ENCODE measurements around the gene NEK10.

Gene NEK10, protein sequence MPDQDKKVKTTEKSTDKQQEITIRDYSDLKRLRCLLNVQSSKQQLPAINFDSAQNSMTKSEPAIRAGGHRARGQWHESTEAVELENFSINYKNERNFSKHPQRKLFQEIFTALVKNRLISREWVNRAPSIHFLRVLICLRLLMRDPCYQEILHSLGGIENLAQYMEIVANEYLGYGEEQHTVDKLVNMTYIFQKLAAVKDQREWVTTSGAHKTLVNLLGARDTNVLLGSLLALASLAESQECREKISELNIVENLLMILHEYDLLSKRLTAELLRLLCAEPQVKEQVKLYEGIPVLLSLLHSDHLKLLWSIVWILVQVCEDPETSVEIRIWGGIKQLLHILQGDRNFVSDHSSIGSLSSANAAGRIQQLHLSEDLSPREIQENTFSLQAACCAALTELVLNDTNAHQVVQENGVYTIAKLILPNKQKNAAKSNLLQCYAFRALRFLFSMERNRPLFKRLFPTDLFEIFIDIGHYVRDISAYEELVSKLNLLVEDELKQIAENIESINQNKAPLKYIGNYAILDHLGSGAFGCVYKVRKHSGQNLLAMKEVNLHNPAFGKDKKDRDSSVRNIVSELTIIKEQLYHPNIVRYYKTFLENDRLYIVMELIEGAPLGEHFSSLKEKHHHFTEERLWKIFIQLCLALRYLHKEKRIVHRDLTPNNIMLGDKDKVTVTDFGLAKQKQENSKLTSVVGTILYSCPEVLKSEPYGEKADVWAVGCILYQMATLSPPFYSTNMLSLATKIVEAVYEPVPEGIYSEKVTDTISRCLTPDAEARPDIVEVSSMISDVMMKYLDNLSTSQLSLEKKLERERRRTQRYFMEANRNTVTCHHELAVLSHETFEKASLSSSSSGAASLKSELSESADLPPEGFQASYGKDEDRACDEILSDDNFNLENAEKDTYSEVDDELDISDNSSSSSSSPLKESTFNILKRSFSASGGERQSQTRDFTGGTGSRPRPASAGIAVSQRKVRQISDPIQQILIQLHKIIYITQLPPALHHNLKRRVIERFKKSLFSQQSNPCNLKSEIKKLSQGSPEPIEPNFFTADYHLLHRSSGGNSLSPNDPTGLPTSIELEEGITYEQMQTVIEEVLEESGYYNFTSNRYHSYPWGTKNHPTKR

DNA sequence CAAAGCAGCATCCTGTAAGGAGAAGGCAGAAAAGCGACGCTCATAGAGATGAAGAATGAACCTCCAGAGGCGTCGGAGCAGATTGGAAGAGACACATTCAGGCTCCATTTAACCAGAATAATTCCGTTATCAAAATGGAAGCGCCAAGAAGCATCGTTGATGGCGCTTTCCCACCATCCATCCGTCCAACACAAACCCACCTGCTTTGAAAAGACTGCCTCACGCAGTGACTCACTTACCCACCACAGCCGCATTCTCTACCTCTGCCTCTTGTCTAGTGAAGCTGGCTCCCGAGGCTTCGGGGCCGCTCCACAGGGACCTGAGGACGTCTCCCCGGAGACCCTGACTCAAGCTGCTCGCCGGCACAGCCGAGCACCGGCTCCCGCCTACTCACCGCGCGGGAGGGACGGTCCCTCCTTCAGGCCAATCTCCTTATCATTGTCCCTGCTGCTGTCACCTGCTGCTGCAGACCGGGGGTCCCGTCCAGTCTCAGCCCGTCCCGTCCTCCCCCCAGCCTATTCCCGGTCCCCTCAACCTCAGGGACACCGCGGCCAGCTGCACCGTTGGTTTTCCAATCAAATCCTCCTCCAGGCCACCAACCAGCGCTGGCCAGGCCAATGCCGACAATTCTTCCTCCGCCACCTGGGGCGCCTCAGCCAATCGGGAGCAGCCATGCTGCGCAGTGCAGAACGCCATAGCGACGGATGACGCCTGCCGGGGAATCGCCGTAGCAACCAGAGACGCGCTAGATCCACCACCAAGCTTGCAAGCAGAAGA lies at the start of gene NEK10:
Gene NEK10 (minus strand): TSS at position 553 of the 777 bp plus-strand sequence. CDS start 16,501 bp downstream, outside the sequence.
- H3K9ac ChIP-seq (ENCODE audit: low read length), result peak within 1 kb of the TSS; percentile 34; the same call in 1 of the 2 replicates
- H3K27ac ChIP-seq (ENCODE audit: low read length), result no peak within 1 kb of the TSS
- H2AFZ ChIP-seq (ENCODE audit: low read length), result peak within 1 kb of the TSS; percentile 94
- no peaks in the 10 kb centered on the region for H3K79me2 ChIP-seq (ENCODE audit: low read length)
- peak within 1 kb of the TSS; percentile 90 for H3K4me3 ChIP-seq (ENCODE audit: low read length)
- H3K4me2 ChIP-seq (ENCODE audit: low read depth, low read length), result peak within 1 kb of the TSS; percentile 86
- no peaks in the 10 kb centered on the region for H3K27me3 ChIP-seq (replicated peaks; ENCODE audit: insufficient read depth, low read length)
- peak; percentile 93 for DNase-seq
- no peaks in the 10 kb centered on the region for H3K9me3 ChIP-seq (replicated peaks; ENCODE audit: insufficient read depth, low read length)
- no peaks in the 10 kb centered on the region for H4K20me1 ChIP-seq (ENCODE audit: insufficient read depth, low read length)
- no peaks in the 10 kb centered on the region for H3F3A ChIP-seq (ENCODE audit: insufficient read depth, low read length)
- no peaks in the 10 kb centered on the region; the same call in 1 of the 2 replicates for H3K4me1 ChIP-seq (ENCODE audit: low read length)
- no peaks in the 10 kb centered on the region for H3K9me2 ChIP-seq (replicated peaks; ENCODE audit: insufficient read depth, low read length)
- TF ChIP-seq CTCF (IDR thresholded peaks at IDR 0.05; ENCODE audit: low read length) (no peak), EZH2 (optimal IDR thresholded peaks at IDR 0.05; ENCODE audit: low read depth, low read length) (no peak), EZH2phosphoT487 (IDR thresholded peaks at IDR 0.05; ENCODE audit: low read length) (no peak)
- H3K36me3 ChIP-seq (replicated peaks; ENCODE audit: insufficient read depth, low read length), result no peaks in the 10 kb centered on the region

GRCh38 chr3:27415202-27415601 lies 46.0 kb upstream of the NEK10 start:
- H3K36me3 ChIP-seq (replicated peaks; ENCODE audit: insufficient read depth, low read length), result no peaks in the 10 kb centered on the region
- no peaks in the 10 kb centered on the region for H3K9me2 ChIP-seq (replicated peaks; ENCODE audit: insufficient read depth, low read length)
- H3K4me1 ChIP-seq (ENCODE audit: low read length), result no peaks in the 10 kb centered on the region
- no peak for DNase-seq
- H3F3A ChIP-seq (ENCODE audit: insufficient read depth, low read length), result no peaks in the 10 kb centered on the region
- H3K9ac ChIP-seq (ENCODE audit: low read length), result no peak overlapping the region
- H3K9me3 ChIP-seq (replicated peaks; ENCODE audit: insufficient read depth, low read length), result no peaks in the 10 kb centered on the region
- H2AFZ ChIP-seq (ENCODE audit: low read length), result no peak overlapping the region
- TF ChIP-seq EZH2 (optimal IDR thresholded peaks at IDR 0.05; ENCODE audit: low read depth, low read length), result no peak
- TF ChIP-seq CTCF (IDR thresholded peaks at IDR 0.05; ENCODE audit: low read length), result no peak
- TF ChIP-seq EZH2phosphoT487 (IDR thresholded peaks at IDR 0.05; ENCODE audit: low read length), result no peak
- no peak overlapping the region for H3K4me2 ChIP-seq (ENCODE audit: low read depth, low read length)
- H3K27me3 ChIP-seq (replicated peaks; ENCODE audit: insufficient read depth, low read length), result no peaks in the 10 kb centered on the region
- H3K4me3 ChIP-seq (ENCODE audit: low read length), result no peak overlapping the region
- no peaks in the 10 kb centered on the region for H4K20me1 ChIP-seq (ENCODE audit: insufficient read depth, low read length)
- no peaks in the 10 kb centered on the region for H3K79me2 ChIP-seq (ENCODE audit: low read length)
- no peak overlapping the region for H3K27ac ChIP-seq (ENCODE audit: low read length)

Data from MM.1S (cell line).